ENCODE measurements around the gene EDIL3.

EDIL3 gene

GRCh38 chr5:84227236-84227635 is 157.4 kb downstream of the EDIL3 start:
- H3K4me3 ChIP-seq (ENCODE audit: low read depth, low read length) = no peak overlapping the region
- no peak for TF ChIP-seq CTCF (IDR thresholded peaks at IDR 0.05; ENCODE audit: low read depth, low read length)

GRCh38 chr5:84218546-84218945 is 166.1 kb downstream of the EDIL3 start:
- TF ChIP-seq CTCF (IDR thresholded peaks at IDR 0.05; ENCODE audit: low read depth, low read length) = no peak

GRCh38 chr5:84215521-84215920 is 169.2 kb downstream of the EDIL3 start:
- no peak for TF ChIP-seq CTCF (IDR thresholded peaks at IDR 0.05; ENCODE audit: low read depth, low read length)
- H3K4me3 ChIP-seq (ENCODE audit: low read depth, low read length) = no peak overlapping the region

More at GRCh38 chr5:84218546-84218945, 166.1 kb downstream of the EDIL3 start:
- no peak overlapping the region for H3K4me3 ChIP-seq (ENCODE audit: low read depth, low read length)

- no peak for TF ChIP-seq CTCF (IDR thresholded peaks at IDR 0.05; ENCODE audit: low read depth, low read length)
- no peak overlapping the region for H3K4me3 ChIP-seq (ENCODE audit: low read depth, low read length)
These were observed 170.8 kb downstream of the EDIL3 start for GRCh38 chr5:84213861-84214260.

- TF ChIP-seq CTCF (IDR thresholded peaks at IDR 0.05; ENCODE audit: low read depth, low read length) = no peak
- no peak overlapping the region for H3K4me3 ChIP-seq (ENCODE audit: low read depth, low read length)
These were observed 171.5 kb downstream of the EDIL3 start for GRCh38 chr5:84213212-84213611.

GRCh38 chr5:84204772-84205171 is 179.9 kb downstream of the EDIL3 start:
- TF ChIP-seq CTCF (IDR thresholded peaks at IDR 0.05; ENCODE audit: low read depth, low read length) = no peak
- no peak overlapping the region for H3K4me3 ChIP-seq (ENCODE audit: low read depth, low read length)

GRCh38 chr5:84202136-84202535 is 182.5 kb downstream of the EDIL3 start:
- H3K4me3 ChIP-seq (ENCODE audit: low read depth, low read length) = no peak overlapping the region
- no peak for TF ChIP-seq CTCF (IDR thresholded peaks at IDR 0.05; ENCODE audit: low read depth, low read length)

Data from WI38 (cell line).